ENCODE data around the gene FGF1. TPM values are rescaled to one million over a fixed set of nuclear protein-coding genes. Genes with fewer than 3 reads are reported as not detected.

The FGF1 gene
- total and polyA plus RNA-seq, 2 donors (not counting 3 experiments of a cell fraction or from before 2014, with no cell fraction given), result not detected

DNA sequence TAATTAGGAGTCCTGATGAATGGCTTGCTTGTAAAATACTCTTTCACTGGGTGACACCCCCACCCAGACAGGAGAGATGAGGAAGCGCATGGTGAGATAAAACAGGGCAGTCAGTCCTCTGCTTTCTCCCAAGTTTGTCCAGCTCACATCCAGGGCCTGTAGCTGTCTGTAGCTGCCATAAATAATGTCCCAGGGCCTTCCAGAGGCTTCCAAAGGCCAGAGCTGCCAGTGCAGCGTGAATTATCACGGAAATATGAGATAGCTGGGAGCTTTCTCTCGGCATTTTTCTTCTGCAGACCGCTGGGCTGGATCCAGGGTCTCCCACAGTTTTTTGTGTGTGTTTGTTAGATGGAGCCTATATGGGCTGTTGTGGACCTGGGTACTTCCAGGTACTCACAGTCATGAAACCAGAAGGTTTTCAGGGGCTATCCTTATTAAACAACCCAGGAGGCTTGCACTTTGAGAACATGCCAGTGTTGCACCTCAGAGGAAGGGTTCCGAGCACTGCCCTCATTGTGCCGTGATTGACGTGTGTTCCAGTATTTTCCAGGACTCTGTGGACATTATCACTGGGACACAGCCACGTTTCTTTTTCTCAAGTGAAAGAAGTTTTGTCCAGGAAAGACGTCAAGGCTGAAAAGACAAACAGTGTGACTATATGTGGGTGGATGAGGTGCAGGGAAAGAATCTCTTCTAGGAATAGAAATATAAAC lies 117.5 kb downstream of the FGF1 start:
- H3K9ac ChIP-seq (replicated peaks; ENCODE audit: extremely low read depth, insufficient read depth, low read length), result no peak overlapping the region

More for the DNA sequence above, 117.5 kb downstream of the FGF1 start:
- FAIRE-seq, result no peak
- H3K27ac ChIP-seq (ENCODE audit: insufficient read depth, low read depth, low read length), result no peak overlapping the region
- no peak overlapping the region for H2AFZ ChIP-seq (ENCODE audit: low read depth, low read length)
- TF ChIP-seq, protein P1, sequence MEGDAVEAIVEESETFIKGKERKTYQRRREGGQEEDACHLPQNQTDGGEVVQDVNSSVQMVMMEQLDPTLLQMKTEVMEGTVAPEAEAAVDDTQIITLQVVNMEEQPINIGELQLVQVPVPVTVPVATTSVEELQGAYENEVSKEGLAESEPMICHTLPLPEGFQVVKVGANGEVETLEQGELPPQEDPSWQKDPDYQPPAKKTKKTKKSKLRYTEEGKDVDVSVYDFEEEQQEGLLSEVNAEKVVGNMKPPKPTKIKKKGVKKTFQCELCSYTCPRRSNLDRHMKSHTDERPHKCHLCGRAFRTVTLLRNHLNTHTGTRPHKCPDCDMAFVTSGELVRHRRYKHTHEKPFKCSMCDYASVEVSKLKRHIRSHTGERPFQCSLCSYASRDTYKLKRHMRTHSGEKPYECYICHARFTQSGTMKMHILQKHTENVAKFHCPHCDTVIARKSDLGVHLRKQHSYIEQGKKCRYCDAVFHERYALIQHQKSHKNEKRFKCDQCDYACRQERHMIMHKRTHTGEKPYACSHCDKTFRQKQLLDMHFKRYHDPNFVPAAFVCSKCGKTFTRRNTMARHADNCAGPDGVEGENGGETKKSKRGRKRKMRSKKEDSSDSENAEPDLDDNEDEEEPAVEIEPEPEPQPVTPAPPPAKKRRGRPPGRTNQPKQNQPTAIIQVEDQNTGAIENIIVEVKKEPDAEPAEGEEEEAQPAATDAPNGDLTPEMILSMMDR (IDR thresholded peaks at IDR 0.05; ENCODE audit: extremely low read depth in 1 of 2, insufficient read depth in 1 of 2, low read depth in 1 of 2, low read length in 2 of 2), result no peak
- TF ChIP-seq, protein P2, sequence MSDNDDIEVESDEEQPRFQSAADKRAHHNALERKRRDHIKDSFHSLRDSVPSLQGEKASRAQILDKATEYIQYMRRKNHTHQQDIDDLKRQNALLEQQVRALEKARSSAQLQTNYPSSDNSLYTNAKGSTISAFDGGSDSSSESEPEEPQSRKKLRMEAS (IDR thresholded peaks at IDR 0.05; ENCODE audit: insufficient read depth, insufficient read length), result no peak
- TF ChIP-seq POLR2AphosphoS5 (IDR thresholded peaks at IDR 0.05; ENCODE audit: insufficient read depth, low read depth, low read length) (no peak), JUN (IDR thresholded peaks at IDR 0.05; ENCODE audit: borderline replicate concordance, insufficient read depth, insufficient read length, low read depth) (no peak), EZH2 (IDR thresholded peaks at IDR 0.05; ENCODE audit: borderline replicate concordance, low read depth, low read length, severe bottlenecking) (no peak), GATA2 (IDR thresholded peaks at IDR 0.05; ENCODE audit: insufficient read depth, insufficient read length, low read depth, low read length) (no peak), MYC (IDR thresholded peaks at IDR 0.05; ENCODE audit: low read depth, low read length) (no peak), FOS (IDR thresholded peaks at IDR 0.05; ENCODE audit: borderline replicate concordance, insufficient read depth, low read length) (no peak), POLR2A (IDR thresholded peaks at IDR 0.05; ENCODE audit: low read depth, low read length) (no peak)
- no peak for DNase-seq (ENCODE audit: low read depth, low spot score)
- no TSS peak for BruUV-seq (replicated peaks)
- H3K79me2 ChIP-seq (ENCODE audit: control insufficient read depth, insufficient read depth, low read length), result no peaks in the 10 kb centered on the region
- H4K20me1 ChIP-seq (replicated peaks; ENCODE audit: control insufficient read depth, extremely low read depth, insufficient read depth, low read length), result no peaks in the 10 kb centered on the region
- dilution Hi-C loops (cut with MboI; ENCODE audit: extremely low pct_ligation_motif_present, low sequenced_read_pairs) (no loop called here), intact Hi-C loops (cut with micrococcal nuclease) (no loop called here)
- H3K4me3 ChIP-seq (replicated peaks in 1 of 3; ENCODE audit: insufficient read depth in 1 of 3, low read depth in 1 of 3, low read length in 3 of 3), result no peak overlapping the region
- H3K9me1 ChIP-seq (replicated peaks; ENCODE audit: control insufficient read depth, extremely low read depth, insufficient read depth, low read length), result no peaks in the 10 kb centered on the region
- no peaks in the 10 kb centered on the region for H3K4me1 ChIP-seq (ENCODE audit: control insufficient read depth, extremely low read depth, insufficient read depth, low read length)
- no peak overlapping the region for H3K4me2 ChIP-seq (ENCODE audit: insufficient read depth, low read length)
- H3K27me3 ChIP-seq (ENCODE audit: control insufficient read depth in 2 of 2, insufficient read depth in 2 of 2, low read length in 2 of 2), result peaks cover 0 to 2% of the 10 kb centered on the region in 2 experiments
- no peaks in the 10 kb centered on the region for H3K9me3 ChIP-seq (replicated peaks; ENCODE audit: control insufficient read depth, insufficient read depth, low read length)
- POLR2A ChIA-PET, result no interaction called here
- no peaks in the 10 kb centered on the region for H3K36me3 ChIP-seq (ENCODE audit: control insufficient read depth in 2 of 2, extremely low read depth in 1 of 2, insufficient read depth in 2 of 2, low read length in 2 of 2)
- CTCF ChIA-PET, result interaction anchor here (1.1 kb wide), 1 partner anchor 20 kb away, joined by 3 read pairs; no protein-coding TSS in a partner anchor

Data from endothelial cell of umbilical vein (primary cell).